ENCODE measurements around the gene HNRNPC. TPM values are rescaled to one million over a fixed set of nuclear protein-coding genes. Genes with fewer than 3 reads are reported as not detected.
"Not testable (repeated sequence)": the region's sequence is repeated elsewhere in the genome, so short reads cannot be mapped to it uniquely, and the experiment has no call there.

The HNRNPC gene
- 352 TPM for total RNA-seq (ENCODE audit: insufficient read depth, low replicate concordance)

- peak; percentile 100 for DNase-seq (ENCODE audit: low spot score)
Observed at GRCh38 chr14:21269252-21270046, at the start of gene HNRNPC. TSS of gene HNRNPC (minus strand) at chr14:21269442. CDS start at chr14:21234193, 35,249 bp downstream.

GRCh38 chr14:21317398-21317797, 48.2 kb upstream of the HNRNPC start:
- DNase-seq (ENCODE audit: low spot score): no peak

GRCh38 chr14:21313512-21313911, 44.3 kb upstream of the HNRNPC start:
- DNase-seq (ENCODE audit: low spot score): no peak

- no peak for DNase-seq (ENCODE audit: low spot score)
Observed at GRCh38 chr14:21311614-21312013, 42.4 kb upstream of the HNRNPC start.

- DNase-seq (ENCODE audit: low spot score): no peak
Observed at GRCh38 chr14:21309956-21310355, 40.7 kb upstream of the HNRNPC start.

- no peak for DNase-seq (ENCODE audit: low spot score)
Observed at GRCh38 chr14:21309238-21309636, 40.0 kb upstream of the HNRNPC start.

- DNase-seq (ENCODE audit: low spot score): peak; percentile 89
Observed at GRCh38 chr14:21308479-21309237, 39.4 kb upstream of the HNRNPC start.

- DNase-seq (ENCODE audit: low spot score): no peak
Observed at GRCh38 chr14:21308132-21308478, 38.9 kb upstream of the HNRNPC start.

GRCh38 chr14:21307637-21308036, 38.4 kb upstream of the HNRNPC start:
- no peak for DNase-seq (ENCODE audit: low spot score)

GRCh38 chr14:21302836-21303140, 33.5 kb upstream of the HNRNPC start:
- not testable (repeated sequence) for DNase-seq (ENCODE audit: low spot score)

GRCh38 chr14:21302013-21302835, 33.0 kb upstream of the HNRNPC start:
- no peak for DNase-seq (ENCODE audit: low spot score)

- DNase-seq (ENCODE audit: low spot score): no peak
Observed at GRCh38 chr14:21300892-21301291, 31.6 kb upstream of the HNRNPC start.

- no peak for DNase-seq (ENCODE audit: low spot score)
Observed at GRCh38 chr14:21299562-21300130, 30.4 kb upstream of the HNRNPC start.

GRCh38 chr14:21298358-21298757, 29.1 kb upstream of the HNRNPC start:
- DNase-seq (ENCODE audit: low spot score): no peak

- DNase-seq (ENCODE audit: low spot score): not testable (repeated sequence)
Observed at GRCh38 chr14:21294026-21294425, 24.8 kb upstream of the HNRNPC start.

GRCh38 chr14:21287168-21287567, 17.9 kb upstream of the HNRNPC start:
- no peak for DNase-seq (ENCODE audit: low spot score)

GRCh38 chr14:21286516-21286915, 17.3 kb upstream of the HNRNPC start:
- DNase-seq (ENCODE audit: low spot score): not testable (repeated sequence)

GRCh38 chr14:21281917-21282316, 12.7 kb upstream of the HNRNPC start:
- not testable (repeated sequence) for DNase-seq (ENCODE audit: low spot score)

GRCh38 chr14:21279783-21280182, 10.5 kb upstream of the HNRNPC start, which contains the start of gene RPGRIP1:
TSS of gene RPGRIP1 (plus strand) at chr14:21280083. CDS start at chr14:21287977, 7,894 bp downstream.
- DNase-seq (ENCODE audit: low spot score): no peak

- no peak for DNase-seq (ENCODE audit: low spot score)
Observed at GRCh38 chr14:21278632-21279031, 9.4 kb upstream of the HNRNPC start.

GRCh38 chr14:21275261-21275858, 6.1 kb upstream of the HNRNPC start:
- DNase-seq (ENCODE audit: low spot score): no peak

Data from umbilical cord (tissue), 2 donors.